H1 (cell line): ENCODE data around the gene YY1AP1. TPM values are rescaled to one million over a fixed set of nuclear protein-coding genes. Genes with fewer than 3 reads are reported as not detected.

Source experiments
- CTCF ChIA-PET: fragments of 300-600 bp; sonication (Branson Sonifier 250); formaldehyde crosslinking; loops from one replicate; lab custom pipeline; 2021; ENCODE audit not compliant: partially characterized antibody; lab: Charles Lee
- POLR2A ChIA-PET: fragments of 300-600 bp; sonication (Branson Sonifier 250); formaldehyde crosslinking; loops from one replicate; lab custom pipeline; 2021; ENCODE audit warnings: inconsistent platforms; ENCODE audit not compliant: partially characterized antibody; lab: Charles Lee
- DNase-seq, 2 experiments: peaks; one replicate each; pipeline versions ENCODE4 v3.0.0 to v3.0.0-alpha.2; 2010 to 2022; ENCODE audit warnings: low spot score in 2 of 2, low read depth in 1 of 2, mixed read lengths in 1 of 2
- FAIRE-seq: peaks from 2 replicates; lab custom pipeline; 2011; peaks lifted over from hg19 to GRCh38; lab: Jason Lieb, UNC
- H2AFZ ChIP-seq: 2 replicates; pipeline ENCODE4 v1.8.1; 2012; ENCODE audit warnings: low read length, inconsistent platforms
- H2AK5ac ChIP-seq: 2 replicates; pipeline ENCODE4 v1.6.1; 2013; ENCODE audit warnings: low read depth, low read length
- H2BK120ac ChIP-seq: replicated peaks from 2 replicates; pipeline ENCODE3; 2013; ENCODE audit warnings: low read depth, low read length, inconsistent platforms
- H2BK12ac ChIP-seq: 2 replicates; pipeline ENCODE4 v1.6.1; 2013; ENCODE audit warnings: low read depth, low read length
- H2BK15ac ChIP-seq: 2 replicates; pipeline ENCODE4 v1.6.1; 2013; ENCODE audit warnings: low read length
- H2BK20ac ChIP-seq: 2 replicates; pipeline ENCODE4 v1.6.1; 2013; ENCODE audit warnings: low read length
- H2BK5ac ChIP-seq: 2 replicates; pipeline ENCODE4 v1.6.1; 2013; ENCODE audit warnings: low read depth, low read length
- H3K14ac ChIP-seq: 2 replicates; pipeline ENCODE4 v1.6.1; 2013; ENCODE audit warnings: inconsistent platforms; ENCODE audit not compliant: insufficient read length
- H3K18ac ChIP-seq: 2 replicates; pipeline ENCODE4 v1.6.1; 2013; ENCODE audit warnings: low read length; ENCODE audit errors: extremely low read depth
- H3K23ac ChIP-seq: 2 replicates; pipeline ENCODE4 v1.6.1; 2013; ENCODE audit warnings: inconsistent platforms; ENCODE audit not compliant: insufficient read length
- H3K23me2 ChIP-seq: 2 replicates; pipeline ENCODE4 v1.6.1; 2013; ENCODE audit warnings: low read depth, low read length
- H3K27ac ChIP-seq: 2 replicates; pipeline ENCODE4 v1.6.1; 2011; ENCODE audit warnings: low read depth, low read length, inconsistent platforms
- H3K27me3 ChIP-seq, 4 experiments: replicated peaks in 1 of 4; 1 replicate in 1 of 4; 2 replicates in 3 of 4; pipeline versions ENCODE4 v1.6.1 to v1.8.1; 2011 to 2013; ENCODE audit warnings: low read length in 3 of 4, mild to moderate bottlenecking in 3 of 4, inconsistent platforms in 2 of 4, mixed read lengths in 2 of 4, moderate library complexity in 1 of 4; ENCODE audit not compliant: control insufficient read depth in 3 of 4, insufficient read depth in 3 of 4; ENCODE audit errors: extremely low read depth in 1 of 4
- H3K36me3 ChIP-seq, 4 experiments: 2 replicates each; pipeline versions ENCODE4 v1.6.1 to v1.8.1; 2011 to 2013; ENCODE audit warnings: mild to moderate bottlenecking in 4 of 4, low read length in 3 of 4, moderate library complexity in 2 of 4, control low read depth in 1 of 4, inconsistent platforms in 1 of 4; ENCODE audit not compliant: insufficient read depth in 4 of 4, control insufficient read depth in 2 of 4
- H3K4ac ChIP-seq: replicated peaks from 2 replicates; pipeline ENCODE3; 2013; ENCODE audit warnings: low read length, low read depth, mixed read lengths, inconsistent platforms; ENCODE audit not compliant: insufficient read length
- H3K4me1 ChIP-seq, 4 experiments: replicated peaks in 1 of 4; 1 replicate in 1 of 4; 2 replicates in 3 of 4; pipeline versions ENCODE4 v1.6.1 to v1.8.1; 2011 to 2013; ENCODE audit warnings: low read length in 3 of 4, inconsistent platforms in 2 of 4, mixed read lengths in 1 of 4; ENCODE audit not compliant: insufficient read depth in 4 of 4, control insufficient read depth in 3 of 4
- H3K4me2 ChIP-seq, 2 experiments: 2 replicates each; pipeline versions ENCODE4 v1.6.1 to v1.8.1; 2011 to 2013; ENCODE audit warnings: low read depth in 2 of 2, low read length in 2 of 2, control low read depth in 1 of 2, inconsistent platforms in 1 of 2, mild to moderate bottlenecking in 1 of 2; ENCODE audit not compliant: insufficient read depth in 1 of 2
- H3K4me3 ChIP-seq, 4 experiments: fragments of 200-600, 300-600 bp in 1 of 4; sonication (generic), shearing (Covaris generic), sonication (Bioruptor Twin) in 1 of 4; 2 replicates each; pipeline versions ENCODE4 v1.5.1 to v1.8.1; 2011 to 2016; ENCODE audit warnings: low read length in 4 of 4, low read depth in 3 of 4, control low read depth in 2 of 4, inconsistent platforms in 2 of 4, mild to moderate bottlenecking in 2 of 4, mixed read lengths in 1 of 4, moderate library complexity in 1 of 4; ENCODE audit not compliant: insufficient read depth in 2 of 4; ENCODE audit errors: extremely low read depth in 1 of 4
- H3K56ac ChIP-seq: replicated peaks from 2 replicates; pipeline ENCODE3; 2013; ENCODE audit warnings: low read depth, mild to moderate bottlenecking, mixed read lengths, low read length, inconsistent platforms; ENCODE audit not compliant: insufficient read length
- H3K79me1 ChIP-seq: 2 replicates; pipeline ENCODE4 v1.6.1; 2013; ENCODE audit warnings: low read depth, low read length, control low read depth
- H3K79me2 ChIP-seq, 2 experiments: 2 replicates each; pipeline versions ENCODE4 v1.6.1 to v1.8.1; 2012 to 2013; ENCODE audit warnings: low read length in 2 of 2, mild to moderate bottlenecking in 2 of 2, inconsistent platforms in 1 of 2; ENCODE audit not compliant: insufficient read depth in 2 of 2, control insufficient read depth in 1 of 2
- H3K9ac ChIP-seq, 4 experiments: replicated peaks in 1 of 4; 1 replicate in 1 of 4; 2 replicates in 3 of 4; pipeline versions ENCODE4 v1.6.1 to v1.8.1; 2011 to 2013; ENCODE audit warnings: low read depth in 3 of 4, low read length in 3 of 4, control low read depth in 2 of 4, mild to moderate bottlenecking in 2 of 4, moderate library complexity in 2 of 4, inconsistent platforms in 1 of 4; ENCODE audit errors: extremely low read depth in 1 of 4
- H3K9me3 ChIP-seq, 2 experiments: 2 replicates each; pipeline versions ENCODE4 v1.6.1 to v1.8.1; 2012 to 2013; ENCODE audit warnings: mild to moderate bottlenecking in 2 of 2, moderate library complexity in 2 of 2, control low read depth in 1 of 2, inconsistent platforms in 1 of 2, low read depth in 1 of 2, low read length in 1 of 2, mixed read lengths in 1 of 2; ENCODE audit not compliant: insufficient read depth in 2 of 2
- H4K20me1 ChIP-seq, 2 experiments: replicated peaks in 1 of 2; 2 replicates each; pipeline versions ENCODE3 to v1.8.1; 2011 to 2013; ENCODE audit warnings: inconsistent platforms in 2 of 2, low read length in 2 of 2, mild to moderate bottlenecking in 1 of 2; ENCODE audit not compliant: insufficient read depth in 2 of 2, control insufficient read depth in 1 of 2
- H4K5ac ChIP-seq: 2 replicates; pipeline ENCODE4 v1.6.1; 2013; ENCODE audit warnings: low read length, low read depth, mixed read lengths, inconsistent platforms; ENCODE audit not compliant: insufficient read length
- H4K8ac ChIP-seq: 2 replicates; pipeline ENCODE4 v1.8.0; 2013; ENCODE audit warnings: mild to moderate bottlenecking, moderate library complexity, low read length, inconsistent platforms; ENCODE audit not compliant: insufficient read depth; ENCODE audit errors: extremely low read depth
- H4K91ac ChIP-seq: replicated peaks from 2 replicates; pipeline ENCODE3; 2013; ENCODE audit warnings: low read length, mixed read lengths, inconsistent platforms; ENCODE audit not compliant: insufficient read length
- CHD2 ChIP-seq: IDR thresholded peaks from 2 replicates; pipeline ENCODE4 v1.6.1; 2012; ENCODE audit warnings: low read length, improper control_type of control experiment
- KDM1A ChIP-seq: fragments of 200-600, 300-600 bp; sonication (generic); IDR thresholded peaks from 2 replicates; pipeline ENCODE4 v1.7.1; 2016; ENCODE audit warnings: mild to moderate bottlenecking, low read length, borderline replicate concordance
- MAFK ChIP-seq: IDR thresholded peaks from 2 replicates; pipeline ENCODE4 v1.6.1; 2012; ENCODE audit warnings: low read depth, mild to moderate bottlenecking, improper control_type of control experiment, low read length
- PHF8 ChIP-seq: fragments of 200-600 bp; sonication (generic); conservative IDR thresholded peaks from 2 replicates; pipeline ENCODE4 v1.7.1; 2012; ENCODE audit warnings: low read depth, mild to moderate bottlenecking, inconsistent platforms, low read length, moderate library complexity
- RAD21 ChIP-seq, 2 experiments: IDR thresholded peaks in 1 of 2; conservative IDR thresholded peaks in 1 of 2; 2 replicates each; pipeline ENCODE4 v1.6.1; 2011; ENCODE audit warnings: low read depth in 2 of 2, low read length in 2 of 2, improper control_type of control experiment in 1 of 2, inconsistent platforms in 1 of 2, mild to moderate bottlenecking in 1 of 2, moderate library complexity in 1 of 2
- SP4 ChIP-seq: IDR thresholded peaks from 2 replicates; pipeline ENCODE4 v1.6.1; 2012; ENCODE audit warnings: low read length, inconsistent platforms
- YY1 ChIP-seq: IDR thresholded peaks from 2 replicates; pipeline ENCODE4 v1.6.1; 2011; ENCODE audit warnings: low read depth, mild to moderate bottlenecking, low read length
- WGBS, 2 experiments: shearing (Covaris generic) in 1 of 2; methylation state at CpG; one replicate each; pipeline versions ENCODE4 v1.1.6 to v1.1.7; 2013 to 2015; ENCODE audit warnings: low lambda C conversion rate in 2 of 2, mixed read lengths in 2 of 2, inconsistent platforms in 1 of 2, low coverage in 1 of 2, missing lambda C conversion rate in 1 of 2; ENCODE audit not compliant: insufficient replicate concordance in 2 of 2, insufficient coverage in 1 of 2, insufficient read length in 1 of 2; ENCODE audit errors: extremely low coverage in 1 of 2, missing lambda C conversion rate in 1 of 2; 5-methylcytosine and 5-hydroxymethylcytosine counted together
- polyA plus RNA-seq, 7 experiments: library from polyadenylated mRNA; depleted of rRNA in 3 of 7; stranded (reverse) in 5 of 7; unstranded in 2 of 7; fragments of >200 nt in 5 of 7; fragments of 200-250 nt in 2 of 7; gene quantifications; 1 replicate in 5 of 7; 2 replicates in 1 of 7; 4 replicates in 1 of 7; pipeline versions ENCODE4 v1.2.1 to v1.2.3, GENCODE V29; 2011 to 2013; ENCODE audit warnings: missing spikeins in 2 of 7, mixed read lengths in 2 of 7
- total RNA-seq: library from RNA; stranded (reverse); fragmentation: NEBNext Ultra II Directional; extraction: Animal tissue kit (Norgen Biotek cat#: 25700); gene quantifications from 2 replicates; pipeline ENCODE4 v1.2.1, GENCODE V29; 2021

Gene YY1AP1
- total and polyA plus RNA-seq, 2 of the 8 experiments (the other 6 are each of a cell fraction or from before 2014, with no cell fraction given): 44.2 to 48.6 TPM

DNA sequence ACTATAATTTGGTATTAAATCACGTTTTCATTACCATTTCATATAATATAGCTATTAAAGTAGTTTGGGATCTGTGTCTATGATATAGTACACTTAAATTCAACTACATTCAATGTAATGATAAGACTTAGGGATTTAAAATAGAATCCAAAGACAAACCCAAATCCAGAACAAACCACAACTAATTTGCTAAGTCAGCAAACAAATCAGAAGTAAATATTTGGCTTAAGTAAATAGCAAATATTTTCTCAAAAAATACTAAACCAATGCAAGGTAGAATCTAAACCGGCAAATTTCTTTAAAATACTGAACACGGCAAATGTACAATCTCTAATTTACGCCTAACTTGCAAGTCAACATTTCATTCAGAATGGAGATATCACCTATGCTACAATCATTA lies 16.8 kb downstream of the YY1AP1 start:
- Histone ChIP-seq H3K79me2 (no peaks in the 10 kb centered on the region), H3K9ac (no peak overlapping the region), H3K79me1 (no peaks in the 10 kb centered on the region), H3K18ac (no peak overlapping the region), H3K27ac (no peak overlapping the region), H3K9me3 (no peaks in the 10 kb centered on the region; a peak in 1 of 4 replicates), H2BK12ac (no peak overlapping the region), H4K20me1 (peaks cover 2 to 3% of the 10 kb centered on the region in 2 experiments), H2BK20ac (no peak overlapping the region), H3K36me3 (peaks cover 18 to 75% (median 41%) of the 10 kb centered on the region in 4 experiments), H3K23ac (no peak overlapping the region)
- CTCF ChIA-PET: interaction anchor here (1.0 kb wide), 1 partner anchor 17 kb away, joined by 3 read pairs; no protein-coding TSS in a partner anchor
- no peak for DNase-seq
- 96% methylated on average over 4 of the region's 4 CpGs; no CpG with 5 or more reads in 1 of the 2 experiments for WGBS, 2 experiments
- TF ChIP-seq YY1 (no peak), PHF8 (no peak), CHD2 (no peak), MAFK (peak; percentile 71; the same call in 1 of the 2 replicates), SP4 (no peak), RAD21 (IDR thresholded peaks at IDR 0.05 in 1 of 2, conservative IDR thresholded peaks at IDR 0.05 in 1 of 2; ENCODE audit: low read depth in 2 of 2, low read length in 2 of 2) (no peak), KDM1A (no peak)
- TF ChIP-seq, all 59 proteins: peak for 1
- no peak overlapping the region for H3K4me2 ChIP-seq
- FAIRE-seq: no peak
- no peaks in the 10 kb centered on the region for H3K4me1 ChIP-seq
- no peak overlapping the region for H3K4me3 ChIP-seq
- H4K8ac ChIP-seq: no peak overlapping the region
- no peak overlapping the region for H2BK5ac ChIP-seq
- H2AFZ ChIP-seq: no peak overlapping the region
- no peak overlapping the region for H2BK120ac ChIP-seq
- H2BK15ac ChIP-seq: no peak overlapping the region
- POLR2A ChIA-PET: interaction anchor here (1.0 kb wide), 1 partner anchor 152 kb away, joined by 4 read pairs; no protein-coding TSS in a partner anchor
- no peak overlapping the region for H4K5ac ChIP-seq
- no peak overlapping the region for H4K91ac ChIP-seq
- H3K56ac ChIP-seq: no peak overlapping the region
- no peak overlapping the region for H2AK5ac ChIP-seq
- no peak overlapping the region for H3K4ac ChIP-seq
- H3K14ac ChIP-seq: no peak overlapping the region
- H3K27me3 ChIP-seq: no peaks in the 10 kb centered on the region
- H3K23me2 ChIP-seq: no peaks in the 10 kb centered on the region
